Gastroesophageal sphincter (tissue), 4 donors: ENCODE data around the gene CKS1B. TPM values are rescaled to one million over a fixed set of nuclear protein-coding genes. Genes with fewer than 3 reads are reported as not detected.
A peak's percentile ranks its signal among the peaks of the same experiment; 100 is the strongest.

Experiments used
- ATAC-seq: fragments of 150-250 bp; one replicate; pipeline ENCODE4 v1.9.1; 2016; ENCODE audit warnings: mild to moderate bottlenecking, moderate library complexity
- H3K27ac ChIP-seq, 4 donors: fragments of 200-600 bp; sonication (generic) in 3 of 4; 1 replicate in 3 of 4; 2 replicates in 1 of 4; pipeline ENCODE4 v1.5.1; 2016 to 2019
- H3K27me3 ChIP-seq: fragments of 200-600 bp; sonication (generic); one replicate; pipeline ENCODE4 v1.5.1; 2019
- H3K36me3 ChIP-seq, 2 donors: fragments of 200-600 bp; sonication (generic); one replicate each; pipeline ENCODE4 v1.5.1; 2019; ENCODE audit warnings: control low read depth in 1 of 2
- H3K4me1 ChIP-seq, 3 donors: fragments of 200-600 bp; sonication (generic); 1 replicate in 2 of 3; 2 replicates in 1 of 3; pipeline ENCODE4 v1.5.1; 2016 to 2019; ENCODE audit warnings: control low read depth in 2 of 3
- H3K4me3 ChIP-seq, 2 donors: fragments of 200-600 bp; sonication (generic); one replicate each; pipeline ENCODE4 v1.5.1; 2019; ENCODE audit warnings: mild to moderate bottlenecking in 1 of 2, moderate library complexity in 1 of 2
- H3K9me3 ChIP-seq, 3 donors: fragments of 200-600 bp; sonication (generic); one replicate each; pipeline ENCODE4 v1.5.1; 2017 to 2019; ENCODE audit warnings: control low read depth in 2 of 3
- EP300 ChIP-seq: sonication (generic); formaldehyde crosslinking; IDR thresholded peaks from one replicate; pipeline ENCODE4 v1.6.1; 2017; ENCODE audit warnings: antibody characterized with exemption, mild to moderate bottlenecking
- POLR2A ChIP-seq, 2 donors: fragments of 450-650 bp; IDR thresholded peaks; one replicate each; pipeline ENCODE4 v1.6.1; 2017; ENCODE audit warnings: antibody characterized with exemption in 2 of 2, mild to moderate bottlenecking in 2 of 2, moderate library complexity in 1 of 2
- POLR2AphosphoS5 ChIP-seq: sonication (generic); formaldehyde crosslinking; IDR thresholded peaks from one replicate; pipeline ENCODE4 v1.6.1; 2017; ENCODE audit warnings: antibody characterized with exemption
- WGBS, 2 donors: methylation state at CpG; one replicate each; pipeline ENCODE4 v1.1.5; 2018; ENCODE audit warnings: low coverage in 1 of 2; 5-methylcytosine and 5-hydroxymethylcytosine counted together
- total RNA-seq, 4 donors: library from RNA; depleted of rRNA; stranded (reverse); fragments of >200 nt; gene quantifications; one replicate each; pipeline ENCODE4 v1.1.0, GENCODE V29; 2016
- TF ChIP-seq, protein P1 (sequence below), 4 experiments: fragments of 200-600 bp in 2 of 4; fragments of 450-650 bp in 2 of 4; sonication (generic) in 1 of 4; IDR thresholded peaks; one replicate each; pipeline ENCODE4 v1.5.1; 2017 to 2019; ENCODE audit warnings: antibody characterized with exemption in 4 of 4, mild to moderate bottlenecking in 2 of 4, moderate library complexity in 2 of 4

The CKS1B gene
- total RNA-seq, 4 donors from 2014 or later, result 7.5 to 24.2 (median 17.6) TPM

DNA sequence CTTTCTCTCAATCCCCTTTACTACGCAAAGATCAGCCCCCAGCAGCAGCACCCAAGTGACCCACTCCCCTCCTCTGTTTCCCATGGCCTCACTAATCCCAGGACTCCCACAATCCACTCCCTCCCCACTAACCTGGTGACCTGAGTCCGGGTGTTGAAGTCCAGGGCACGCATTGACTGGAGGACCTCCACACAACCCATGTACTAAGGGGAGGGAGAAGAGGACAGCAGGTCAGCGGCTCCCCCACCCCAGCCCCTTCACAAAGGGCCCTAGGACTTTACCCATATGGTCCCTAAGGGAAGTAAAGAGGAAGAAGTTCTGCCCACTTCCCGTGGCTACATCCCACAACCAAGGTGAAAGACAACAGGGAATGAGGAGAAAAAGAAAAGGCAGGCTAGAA, 5.2 kb upstream of the CKS1B start:
- no peaks in the 10 kb centered on the region for H3K9me3 ChIP-seq
- peaks cover 2 to 65% (median 34%) of the 10 kb centered on the region in 3 donors for H3K4me1 ChIP-seq
- TF ChIP-seq EP300, result no peak
- TF ChIP-seq, protein P1, sequence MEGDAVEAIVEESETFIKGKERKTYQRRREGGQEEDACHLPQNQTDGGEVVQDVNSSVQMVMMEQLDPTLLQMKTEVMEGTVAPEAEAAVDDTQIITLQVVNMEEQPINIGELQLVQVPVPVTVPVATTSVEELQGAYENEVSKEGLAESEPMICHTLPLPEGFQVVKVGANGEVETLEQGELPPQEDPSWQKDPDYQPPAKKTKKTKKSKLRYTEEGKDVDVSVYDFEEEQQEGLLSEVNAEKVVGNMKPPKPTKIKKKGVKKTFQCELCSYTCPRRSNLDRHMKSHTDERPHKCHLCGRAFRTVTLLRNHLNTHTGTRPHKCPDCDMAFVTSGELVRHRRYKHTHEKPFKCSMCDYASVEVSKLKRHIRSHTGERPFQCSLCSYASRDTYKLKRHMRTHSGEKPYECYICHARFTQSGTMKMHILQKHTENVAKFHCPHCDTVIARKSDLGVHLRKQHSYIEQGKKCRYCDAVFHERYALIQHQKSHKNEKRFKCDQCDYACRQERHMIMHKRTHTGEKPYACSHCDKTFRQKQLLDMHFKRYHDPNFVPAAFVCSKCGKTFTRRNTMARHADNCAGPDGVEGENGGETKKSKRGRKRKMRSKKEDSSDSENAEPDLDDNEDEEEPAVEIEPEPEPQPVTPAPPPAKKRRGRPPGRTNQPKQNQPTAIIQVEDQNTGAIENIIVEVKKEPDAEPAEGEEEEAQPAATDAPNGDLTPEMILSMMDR (IDR thresholded peaks at IDR 0.05), result no peak
- no peak for TF ChIP-seq POLR2AphosphoS5
- TF ChIP-seq POLR2A (IDR thresholded peaks at IDR 0.05), result no peak
- H3K27me3 ChIP-seq, result no peaks in the 10 kb centered on the region
- H3K36me3 ChIP-seq, result peaks cover 0 to 47% of the 10 kb centered on the region in 2 donors
- 75 to 80% methylated on average over 1 of the region's 5 CpGs for WGBS, 2 donors
- H3K4me3 ChIP-seq, result peak overlapping the region in 1 of 2 donors; percentile 55
- H3K27ac ChIP-seq, result peak overlapping the region in 3 of 4 donors; percentile 95 to 99 (median 99)
- no peak for ATAC-seq

DNA sequence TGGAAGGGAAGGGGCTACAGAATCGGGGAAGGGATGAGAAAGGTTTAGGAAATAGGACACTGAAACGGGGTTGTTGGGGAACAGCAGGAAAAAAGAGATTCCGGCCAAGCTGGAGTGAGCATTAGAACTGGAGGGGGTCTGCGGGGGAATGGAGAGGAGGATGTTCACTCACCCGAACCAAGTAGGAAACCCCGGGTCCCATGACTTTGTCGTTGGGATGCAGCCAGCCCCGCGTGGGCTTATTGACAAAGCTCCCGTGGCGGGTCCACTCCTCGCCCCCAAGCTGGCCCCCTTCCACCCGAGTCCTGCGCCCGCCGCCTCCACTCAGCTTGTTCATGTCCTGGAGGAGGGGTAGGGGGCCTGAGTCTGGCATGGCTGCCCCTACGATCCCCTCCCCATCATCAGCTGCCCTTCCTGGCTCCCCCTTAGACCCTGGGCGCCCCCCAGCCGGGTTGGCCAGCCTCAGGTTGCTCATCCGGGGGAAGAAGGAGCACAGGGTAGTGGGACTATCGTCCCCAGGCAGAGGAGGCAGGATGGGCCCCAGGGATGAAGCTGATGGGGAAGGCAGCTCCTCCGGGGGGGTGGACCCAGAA, 4.5 kb upstream of the CKS1B start:
- H3K36me3 ChIP-seq, result peaks cover 0 to 40% of the 10 kb centered on the region in 2 donors
- peak overlapping the region; percentile 32 to 55 for H3K4me3 ChIP-seq
- ATAC-seq, result no peak
- no peaks in the 10 kb centered on the region for H3K9me3 ChIP-seq
- no peak for TF ChIP-seq POLR2A (IDR thresholded peaks at IDR 0.05)
- TF ChIP-seq EP300, result no peak
- TF ChIP-seq POLR2AphosphoS5, result no peak
- TF ChIP-seq, protein P1 (IDR thresholded peaks at IDR 0.05), result no peak
- H3K27me3 ChIP-seq, result no peaks in the 10 kb centered on the region
- H3K4me1 ChIP-seq, result peaks cover 2 to 65% (median 34%) of the 10 kb centered on the region in 3 donors
- WGBS, 2 donors, result 16 to 22% methylated on average over 5 to 11 of the region's 22 CpGs
- H3K27ac ChIP-seq, result peak overlapping the region; percentile 95 to 99 (median 99)

DNA sequence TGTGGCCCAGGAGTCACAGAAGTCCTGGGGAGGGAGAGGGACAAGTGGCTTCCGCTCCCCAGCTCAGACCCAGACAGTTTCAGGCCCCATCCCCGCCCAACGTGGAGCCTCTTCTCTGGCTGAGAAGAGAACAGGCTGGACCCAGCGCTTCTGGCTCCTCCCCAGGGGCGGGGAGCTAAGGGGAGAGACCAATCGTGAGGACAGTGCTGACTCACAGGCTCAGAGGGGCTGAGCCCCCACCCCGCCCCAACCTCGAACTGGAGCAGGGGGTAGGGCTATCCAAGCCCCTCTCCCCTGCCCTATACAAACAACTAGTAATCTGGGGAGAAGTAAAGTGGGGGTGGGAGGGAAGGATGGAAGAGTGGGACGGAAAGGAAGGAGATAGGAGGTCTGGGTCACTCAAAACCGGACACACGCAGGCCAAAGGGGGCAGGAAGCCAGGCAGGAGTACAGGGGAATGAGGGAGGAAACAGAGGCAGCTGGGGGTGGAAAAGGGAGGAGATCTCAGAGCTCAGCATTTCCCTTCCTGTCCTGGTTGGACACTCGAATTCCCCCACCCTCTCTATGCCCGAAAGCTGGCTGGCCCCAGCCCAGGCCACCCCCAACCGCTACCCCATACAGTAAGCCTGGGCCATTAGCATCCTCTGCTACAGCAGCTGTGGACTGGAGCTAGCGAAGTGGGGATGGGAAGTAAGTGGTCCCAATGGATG, 3.7 kb upstream of the CKS1B start, which contains the start of gene SHC1:
Gene SHC1, minus strand, starts transcription at position 117 of the 710 bp plus-strand sequence. CDS start 221 bp downstream, outside the sequence.
- Histone ChIP-seq H3K27me3 (no peaks in the 10 kb centered on the region), H3K27ac (peak within 1 kb of the TSS; percentile 95 to 99 (median 99)), H3K4me3 (peak within 1 kb of the TSS; percentile 32 to 55), H3K4me1 (peaks cover 2 to 70% (median 34%) of the 10 kb centered on the region in 3 donors), H3K36me3 (peaks cover 0 to 31% of the 10 kb centered on the region in 2 donors), H3K9me3 (no peaks in the 10 kb centered on the region)
- 0 to 3% methylated on average over 5 to 9 of the region's 15 CpGs for WGBS, 2 donors
- ATAC-seq, result peak; percentile 69
- peak; percentile 76 to 89 for TF ChIP-seq POLR2A (IDR thresholded peaks at IDR 0.05)
- TF ChIP-seq POLR2AphosphoS5, result peak; percentile 97
- TF ChIP-seq EP300, result no peak
- TF ChIP-seq, protein P1 (IDR thresholded peaks at IDR 0.05), result peak in 1 of 4 experiments; percentile 9

DNA sequence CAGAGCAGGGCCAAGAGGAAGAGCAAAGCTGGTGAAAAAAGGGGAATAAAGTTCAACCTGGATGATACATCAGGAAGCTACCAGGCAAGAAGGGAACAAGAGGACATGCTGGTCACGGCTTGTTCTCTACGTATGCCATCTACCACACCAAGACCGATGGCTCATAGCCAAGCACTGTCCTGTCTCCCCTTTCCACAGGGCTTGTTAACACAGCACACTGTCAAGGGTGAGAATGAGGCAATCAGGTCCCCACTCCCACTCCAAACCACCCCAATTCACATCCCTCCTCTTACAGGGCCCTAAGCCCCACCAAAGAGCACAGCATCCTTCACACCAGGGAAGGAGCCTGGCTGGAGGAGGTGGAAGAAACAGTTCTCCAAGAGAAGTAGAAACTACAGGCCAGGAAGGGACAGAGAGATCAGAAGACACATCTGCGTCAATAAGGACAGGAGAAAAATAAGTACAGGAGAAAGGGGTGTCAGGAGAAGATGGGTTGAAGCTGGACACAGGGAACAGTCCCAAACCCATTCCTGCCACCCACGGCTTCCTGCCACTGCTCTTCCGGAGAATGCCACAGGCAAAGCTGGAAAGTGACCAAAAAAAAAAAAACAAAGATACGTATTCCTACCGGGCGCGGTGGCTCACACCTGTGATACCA, 3.0 kb upstream of the CKS1B start:
- Histone ChIP-seq H3K36me3 (peaks cover 0 to 25% of the 10 kb centered on the region in 2 donors), H3K4me1 (peaks cover 2 to 76% (median 34%) of the 10 kb centered on the region in 3 donors), H3K27ac (peak overlapping the region; percentile 95 to 99 (median 99)), H3K9me3 (no peaks in the 10 kb centered on the region), H3K4me3 (peak overlapping the region in 1 of 2 donors; percentile 55), H3K27me3 (no peaks in the 10 kb centered on the region)
- no peak for ATAC-seq
- TF ChIP-seq EP300 (no peak), POLR2AphosphoS5 (peak; percentile 20)
- TF ChIP-seq, protein P1 (IDR thresholded peaks at IDR 0.05), result no peak
- WGBS, 2 donors, result 37 to 51% methylated on average over 7 to 10 of the region's 10 CpGs
